Stimulated activated naive CD8-positive, alpha-beta T cell treated with anti-CD3 and anti-CD28 coated beads, Interleukin-15, Interleukin-2, amounts not matched to agents 100 ng/mL and 50 ng/mL, for 24 hours (primary cell): ENCODE results near the gene EPHB4.
"Not testable (repeated sequence)": the region's sequence is repeated elsewhere in the genome, so short reads cannot be mapped to it uniquely, and the experiment has no call there.

ENCODE experiments used
- H3K27ac Mint-ChIP-seq: one replicate; pipeline ENCODE4 v1.8.0; 2021; ENCODE audit warnings: mild to moderate bottlenecking, mixed read lengths
- H3K27me3 Mint-ChIP-seq: one replicate; pipeline ENCODE4 v1.8.0; 2021; ENCODE audit warnings: mixed read lengths
- H3K36me3 Mint-ChIP-seq: one replicate; pipeline ENCODE4 v1.8.0; 2021; ENCODE audit warnings: low read depth, mixed read lengths
- H3K4me1 Mint-ChIP-seq: one replicate; pipeline ENCODE4 v1.8.0; 2021; ENCODE audit warnings: low read depth, mixed read lengths
- H3K4me3 Mint-ChIP-seq: one replicate; pipeline ENCODE4 v1.8.0; 2021; ENCODE audit warnings: mild to moderate bottlenecking, mixed read lengths
- H3K9me3 Mint-ChIP-seq: one replicate; pipeline ENCODE4 v1.8.0; 2021; ENCODE audit warnings: mixed read lengths

EPHB4 gene

DNA sequence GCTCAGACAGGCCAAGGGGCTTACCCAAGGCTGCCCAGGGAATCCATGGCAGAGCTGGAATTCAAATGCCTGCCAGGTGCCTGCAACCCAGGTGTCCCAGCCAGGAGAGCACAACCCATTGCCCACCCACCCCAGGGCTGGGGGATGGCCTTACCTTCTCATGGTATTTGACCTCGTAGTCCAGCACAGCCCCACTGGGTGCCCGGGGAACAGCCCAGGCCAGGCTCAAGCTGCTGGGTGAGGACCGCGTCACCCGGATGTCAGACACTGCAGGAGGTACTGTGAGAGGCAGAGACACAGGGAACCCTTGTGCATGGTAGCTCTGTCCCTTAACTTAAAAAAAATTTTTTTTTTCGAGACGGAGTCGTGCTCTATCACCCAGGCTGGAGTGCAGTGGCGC lies 9.0 kb downstream of the EPHB4 start:
- no peaks in the 10 kb centered on the region for H3K27me3 Mint-ChIP-seq
- no peaks in the 10 kb centered on the region for H3K9me3 Mint-ChIP-seq
- H3K4me3 Mint-ChIP-seq = no peak overlapping the region
- H3K4me1 Mint-ChIP-seq = no peaks in the 10 kb centered on the region
- no peaks in the 10 kb centered on the region for H3K36me3 Mint-ChIP-seq
- no peak overlapping the region for H3K27ac Mint-ChIP-seq

- H3K9me3 Mint-ChIP-seq = no peaks in the 10 kb centered on the region
- no peak overlapping the region for H3K4me3 Mint-ChIP-seq
- H3K36me3 Mint-ChIP-seq = no peaks in the 10 kb centered on the region
- H3K27ac Mint-ChIP-seq = no peak overlapping the region
- no peaks in the 10 kb centered on the region for H3K27me3 Mint-ChIP-seq
- H3K4me1 Mint-ChIP-seq = no peaks in the 10 kb centered on the region
These were observed 10.2 kb downstream of the EPHB4 start for GRCh38 chr7:100817097-100817496.

DNA sequence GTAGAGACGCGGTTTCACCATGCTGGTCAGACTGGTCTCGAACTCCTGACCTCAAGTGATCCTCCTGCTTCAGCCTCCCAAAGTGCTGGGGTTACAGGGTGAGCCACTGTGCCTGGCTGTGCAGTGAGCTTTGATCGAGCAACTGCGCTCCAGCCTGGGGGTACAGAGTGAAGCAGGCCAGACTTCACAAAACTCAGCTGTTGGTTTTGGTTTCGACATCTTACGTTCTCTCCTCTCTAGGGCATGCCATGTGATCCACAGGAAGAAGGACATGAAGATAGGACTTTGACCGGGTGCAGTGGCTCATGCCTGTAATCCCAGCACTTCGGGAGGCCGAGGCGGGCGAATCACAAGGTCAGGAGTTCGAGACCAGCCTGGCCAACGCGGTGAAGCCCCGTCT lies 10.8 kb downstream of the EPHB4 start:
- H3K27me3 Mint-ChIP-seq = not testable (repeated sequence)

DNA sequence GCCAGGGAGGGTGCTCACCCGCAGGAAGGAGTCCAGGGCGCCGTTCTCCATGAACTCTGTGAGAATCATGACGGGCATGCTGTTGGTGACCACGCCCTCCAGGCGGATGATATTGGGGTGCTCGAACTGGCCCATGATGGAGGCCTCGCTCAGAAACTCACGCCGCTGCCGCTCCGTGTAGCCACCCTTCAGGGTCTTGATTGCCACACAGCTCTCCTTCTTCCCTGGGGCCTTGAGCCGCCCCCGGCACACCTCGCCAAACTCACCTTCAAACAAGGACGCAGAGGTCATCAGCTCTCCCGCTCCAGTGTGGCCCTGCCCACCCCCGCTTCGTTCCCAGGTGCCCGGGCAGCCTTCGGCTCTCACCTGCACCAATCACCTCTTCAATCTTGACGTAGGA lies 14.6 kb downstream of the EPHB4 start:
- H3K27me3 Mint-ChIP-seq = no peaks in the 10 kb centered on the region
- no peak overlapping the region for H3K4me3 Mint-ChIP-seq
- no peaks in the 10 kb centered on the region for H3K4me1 Mint-ChIP-seq
- H3K9me3 Mint-ChIP-seq = no peaks in the 10 kb centered on the region
- H3K27ac Mint-ChIP-seq = no peak overlapping the region
- H3K36me3 Mint-ChIP-seq = no peaks in the 10 kb centered on the region

More for the DNA sequence above, 10.8 kb downstream of the EPHB4 start:
- not testable (repeated sequence) for H3K4me1 Mint-ChIP-seq, H3K9me3 Mint-ChIP-seq, H3K27ac Mint-ChIP-seq, H3K36me3 Mint-ChIP-seq, H3K4me3 Mint-ChIP-seq

GRCh38 chr7:100811480-100811879 lies 15.8 kb downstream of the EPHB4 start:
- no peaks in the 10 kb centered on the region for H3K9me3 Mint-ChIP-seq
- H3K27me3 Mint-ChIP-seq = no peaks in the 10 kb centered on the region
- H3K27ac Mint-ChIP-seq = no peak overlapping the region
- no peak overlapping the region for H3K4me3 Mint-ChIP-seq
- no peaks in the 10 kb centered on the region for H3K36me3 Mint-ChIP-seq
- no peaks in the 10 kb centered on the region for H3K4me1 Mint-ChIP-seq

DNA sequence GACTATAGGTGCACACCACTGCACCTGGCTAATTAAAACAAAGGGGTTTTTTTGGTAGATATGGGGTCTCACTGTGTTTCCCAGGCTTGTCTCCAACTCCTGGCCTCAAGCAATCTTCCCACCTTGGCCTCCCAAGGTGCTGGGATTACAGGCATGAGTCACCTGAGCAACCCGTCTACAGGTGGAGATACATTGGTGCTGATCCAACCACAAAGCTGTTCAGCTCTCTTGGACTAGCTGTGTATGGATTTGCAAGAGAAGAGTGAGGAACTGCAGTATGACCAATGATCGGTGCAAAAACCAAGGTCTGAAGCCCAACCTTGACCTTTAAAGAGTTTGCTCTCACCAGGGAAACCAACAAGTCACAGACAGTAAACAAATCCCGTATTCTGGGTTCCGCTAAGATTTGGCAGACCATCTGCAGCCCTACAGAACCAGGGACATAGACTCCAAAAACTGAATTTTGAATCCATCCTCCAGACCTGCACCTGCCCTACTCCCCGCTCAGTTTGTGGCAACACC lies 18.9 kb downstream of the EPHB4 start:
- Mint-ChIP-seq H3K4me1 (peaks cover 4% of the 10 kb centered on the region), H3K4me3 (no peak overlapping the region), H3K27ac (no peak overlapping the region), H3K9me3 (no peaks in the 10 kb centered on the region), H3K27me3 (no peaks in the 10 kb centered on the region), H3K36me3 (no peaks in the 10 kb centered on the region)

- not testable (repeated sequence) for H3K27me3 Mint-ChIP-seq, H3K27ac Mint-ChIP-seq, H3K4me3 Mint-ChIP-seq, H3K4me1 Mint-ChIP-seq, H3K9me3 Mint-ChIP-seq, H3K36me3 Mint-ChIP-seq
These were observed 20.4 kb downstream of the EPHB4 start for GRCh38 chr7:100806883-100807282.

DNA sequence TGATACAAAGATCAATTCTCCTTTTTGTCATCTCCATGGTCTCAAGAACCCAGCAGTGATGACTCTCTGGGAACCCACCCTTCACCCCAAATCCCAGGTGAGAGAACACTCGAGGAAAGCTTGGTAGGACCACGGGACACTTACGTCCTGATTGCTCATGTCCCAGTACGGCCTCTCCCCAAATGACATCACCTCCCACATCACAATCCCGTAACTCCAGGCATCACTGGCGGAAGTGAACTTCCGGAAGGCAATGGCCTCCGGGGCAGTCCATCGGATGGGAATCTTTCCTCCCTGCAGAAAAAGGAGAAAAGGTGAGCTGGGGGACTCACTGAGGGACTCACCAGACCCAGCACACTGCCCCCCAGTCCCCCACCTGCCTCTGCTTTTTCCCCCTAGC lies 21.0 kb downstream of the EPHB4 start:
- no peaks in the 10 kb centered on the region for H3K9me3 Mint-ChIP-seq
- peaks cover 8% of the 10 kb centered on the region for H3K4me1 Mint-ChIP-seq
- no peaks in the 10 kb centered on the region for H3K36me3 Mint-ChIP-seq
- no peak overlapping the region for H3K4me3 Mint-ChIP-seq
- H3K27ac Mint-ChIP-seq = no peak overlapping the region
- H3K27me3 Mint-ChIP-seq = no peaks in the 10 kb centered on the region

DNA sequence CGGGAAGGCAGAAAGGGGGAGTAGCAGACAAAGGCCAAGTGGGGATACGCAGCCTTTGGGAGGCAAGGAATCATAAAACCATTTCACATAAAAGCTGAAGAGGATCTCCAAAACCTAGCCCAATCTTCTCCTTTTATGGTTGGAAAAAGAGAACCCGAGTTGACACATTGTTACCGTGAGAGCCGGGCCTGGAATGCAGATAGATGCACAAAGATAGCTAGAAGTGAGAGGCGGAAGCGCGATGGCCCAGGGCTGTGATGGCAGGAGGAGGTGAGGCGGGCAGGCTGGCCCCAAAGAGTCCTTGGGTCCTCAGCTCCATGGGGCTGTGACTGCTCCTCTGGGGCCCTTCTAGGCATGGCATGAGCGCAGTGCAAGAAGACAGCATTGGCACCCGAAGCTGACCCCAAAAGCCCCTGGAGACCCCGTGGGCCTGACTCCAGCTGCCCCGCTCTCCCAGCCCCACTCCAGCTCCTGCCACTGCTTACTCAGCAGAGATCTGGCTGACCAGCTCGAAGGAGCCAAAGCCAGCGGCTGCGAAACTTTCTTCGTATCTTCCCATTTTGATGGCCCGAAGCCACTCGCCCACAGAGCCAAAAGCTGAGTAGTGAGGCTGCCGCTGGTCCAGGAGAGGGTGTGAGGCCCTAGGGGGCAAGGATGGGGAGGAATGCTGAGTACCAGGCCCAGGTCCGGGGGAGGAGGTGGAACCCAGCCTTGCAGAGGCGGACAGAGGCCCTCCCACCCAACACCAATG lies 22.5 kb downstream of the EPHB4 start:
- Mint-ChIP-seq H3K4me3 (no peak overlapping the region), H3K9me3 (no peaks in the 10 kb centered on the region), H3K27ac (no peak overlapping the region), H3K4me1 (peaks cover 8% of the 10 kb centered on the region), H3K36me3 (no peaks in the 10 kb centered on the region), H3K27me3 (no peaks in the 10 kb centered on the region)

DNA sequence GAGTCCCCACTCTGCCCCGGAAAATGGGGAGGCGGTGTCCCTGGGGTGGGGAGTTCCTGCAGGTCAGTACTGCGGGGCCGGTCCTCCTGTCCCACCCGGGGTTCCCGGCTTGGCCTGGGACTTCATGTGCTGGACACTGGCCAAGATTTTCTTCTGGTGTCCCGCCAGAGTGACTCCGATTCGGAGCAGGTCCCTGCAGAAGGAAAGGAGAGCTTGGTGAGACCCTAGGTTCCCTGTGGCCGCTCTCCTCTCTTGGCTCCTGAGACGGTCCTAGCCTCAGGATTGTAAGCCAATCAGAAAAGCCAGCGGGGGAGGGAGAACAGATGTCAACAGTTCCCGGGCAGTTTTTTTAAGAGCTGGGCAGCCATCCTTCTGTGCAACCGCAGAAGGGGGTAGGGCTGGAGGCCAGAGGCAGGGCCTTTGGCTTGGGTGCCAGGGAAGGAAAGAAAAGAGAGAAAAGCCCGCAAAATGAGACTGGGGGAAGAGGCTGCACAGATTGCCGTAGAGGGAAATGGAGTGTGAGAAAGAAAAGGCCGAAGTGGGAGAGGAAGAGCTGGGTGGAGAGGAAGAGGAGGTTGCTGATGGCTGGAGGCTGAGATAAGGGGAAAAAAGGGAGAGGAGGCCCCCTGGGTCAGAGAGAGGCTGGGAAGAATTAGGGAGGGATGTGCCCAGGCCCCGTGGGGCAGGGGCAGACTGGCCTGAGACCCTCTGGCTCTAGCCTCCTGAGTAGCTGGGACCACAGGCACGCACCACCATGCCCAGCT lies 23.7 kb downstream of the EPHB4 start:
- no peaks in the 10 kb centered on the region for H3K9me3 Mint-ChIP-seq
- H3K4me3 Mint-ChIP-seq = no peak overlapping the region
- H3K27ac Mint-ChIP-seq = peak overlapping the region; percentile 75
- no peaks in the 10 kb centered on the region for H3K36me3 Mint-ChIP-seq
- H3K27me3 Mint-ChIP-seq = no peaks in the 10 kb centered on the region
- peaks cover 8% of the 10 kb centered on the region for H3K4me1 Mint-ChIP-seq

- Mint-ChIP-seq H3K4me3 (no peak overlapping the region), H3K36me3 (no peaks in the 10 kb centered on the region), H3K27ac (peak overlapping the region; percentile 8), H3K9me3 (no peaks in the 10 kb centered on the region), H3K27me3 (no peaks in the 10 kb centered on the region), H3K4me1 (peaks cover 8% of the 10 kb centered on the region)
These were observed 24.4 kb downstream of the EPHB4 start for GRCh38 chr7:100802951-100803350.

- no peaks in the 10 kb centered on the region for H3K36me3 Mint-ChIP-seq
- H3K4me3 Mint-ChIP-seq = no peak overlapping the region
- peaks cover 8% of the 10 kb centered on the region for H3K4me1 Mint-ChIP-seq
- H3K27ac Mint-ChIP-seq = no peak overlapping the region
- H3K9me3 Mint-ChIP-seq = no peaks in the 10 kb centered on the region
- no peaks in the 10 kb centered on the region for H3K27me3 Mint-ChIP-seq
These were observed 25.3 kb downstream of the EPHB4 start for GRCh38 chr7:100801833-100802568.

DNA sequence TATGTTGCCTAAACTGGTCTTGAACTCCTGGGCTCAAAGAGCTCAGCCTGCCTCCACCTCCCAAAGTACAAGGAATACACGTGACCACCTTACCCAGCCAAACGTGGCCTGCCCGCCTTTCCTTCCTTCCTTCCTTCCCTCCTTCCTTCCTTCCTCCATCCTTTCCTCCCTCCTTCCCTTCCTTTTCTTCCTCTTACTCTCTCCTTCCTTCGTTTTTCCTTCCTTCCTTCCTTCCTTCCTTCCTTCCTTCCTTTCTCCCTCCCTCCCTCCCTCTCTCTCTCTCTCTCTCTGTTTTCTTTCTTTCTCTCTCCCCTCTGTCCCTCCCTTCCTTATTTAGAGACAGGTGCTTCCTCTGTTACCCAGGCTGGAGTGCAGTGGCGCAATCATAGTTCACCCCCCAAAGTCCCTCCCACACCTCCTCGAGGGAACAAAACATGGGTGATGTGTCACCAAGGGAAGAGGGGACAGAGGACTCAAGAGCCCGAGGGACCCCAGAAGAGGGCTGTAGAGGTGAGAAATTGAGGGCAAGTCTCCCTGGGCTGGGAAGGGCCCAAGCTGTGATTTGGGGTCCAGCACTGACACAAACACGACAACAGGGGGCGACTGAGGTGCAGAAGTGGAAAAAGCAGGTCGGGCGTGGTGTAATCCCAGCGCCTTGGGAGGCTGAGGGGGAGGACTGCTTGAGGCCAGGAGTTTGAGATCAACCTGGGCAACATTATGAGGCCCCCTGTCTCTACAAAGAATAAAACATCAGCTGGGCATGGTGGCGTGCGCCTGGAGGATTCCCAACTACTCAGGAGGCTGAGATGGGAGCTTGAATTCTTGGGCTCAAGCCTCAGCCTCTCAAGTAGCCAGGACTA lies 28.1 kb downstream of the EPHB4 start:
- Mint-ChIP-seq H3K27me3 (peaks cover 3% of the 10 kb centered on the region), H3K27ac (no peak overlapping the region), H3K9me3 (no peaks in the 10 kb centered on the region), H3K36me3 (no peaks in the 10 kb centered on the region), H3K4me3 (no peak overlapping the region), H3K4me1 (peaks cover 8% of the 10 kb centered on the region)

DNA sequence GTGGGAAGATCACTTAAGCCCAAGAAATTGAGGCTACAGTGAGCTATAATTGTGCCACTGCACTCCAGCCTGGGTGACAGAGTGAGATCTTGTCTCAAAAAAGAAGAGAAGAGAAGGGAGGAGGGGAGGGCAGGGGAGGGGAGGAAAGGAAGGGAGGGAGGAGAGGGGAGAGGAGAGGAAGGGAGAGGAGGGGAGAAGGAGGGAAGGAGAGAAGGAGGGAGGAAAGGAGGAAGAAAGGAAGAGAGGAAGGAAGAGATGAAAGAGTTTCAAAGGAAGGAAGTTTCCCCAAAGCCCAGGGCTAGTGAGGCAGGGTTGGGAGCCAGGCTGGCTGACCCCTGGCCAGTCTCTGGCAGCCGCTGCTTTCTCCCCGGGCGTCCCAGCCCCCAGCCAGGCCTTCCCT lies 32.6 kb downstream of the EPHB4 start:
- peaks cover 6% of the 10 kb centered on the region for H3K27me3 Mint-ChIP-seq
- H3K4me3 Mint-ChIP-seq = no peak overlapping the region
- H3K27ac Mint-ChIP-seq = no peak overlapping the region
- H3K9me3 Mint-ChIP-seq = no peaks in the 10 kb centered on the region
- H3K36me3 Mint-ChIP-seq = no peaks in the 10 kb centered on the region
- H3K4me1 Mint-ChIP-seq = no peaks in the 10 kb centered on the region
